ENCODE measurements around the gene TCP11. TPM values are rescaled to one million over a fixed set of nuclear protein-coding genes. Genes with fewer than 3 reads are reported as not detected.

Gene TCP11
- total RNA-seq, 1 experiment from 2014 or later = not detected

DNA sequence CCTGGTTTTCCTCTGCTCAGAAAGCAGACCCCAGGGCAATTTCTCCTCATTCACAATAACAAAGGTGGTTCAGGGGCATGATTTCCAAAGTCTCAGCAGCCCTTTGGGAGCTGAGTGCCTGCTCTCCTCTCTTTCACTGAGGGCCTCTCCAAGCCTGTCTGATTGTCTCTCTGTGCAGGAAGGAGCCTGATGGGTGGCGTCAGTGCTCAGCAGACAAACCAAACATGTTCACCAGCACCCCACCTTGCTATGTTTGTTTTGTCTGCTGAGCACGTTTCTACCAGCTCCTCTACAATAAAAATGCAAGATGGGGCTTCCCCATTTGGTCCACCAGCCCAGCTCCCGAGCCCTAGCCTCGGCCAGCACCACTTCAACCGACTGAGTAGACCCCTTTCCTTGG is 25.4 kb upstream of the TCP11 start:
- no peak for DNase-seq (ENCODE audit: low read depth, low spot score)
- CTCF ChIA-PET = no interaction called here
- BruUV-seq (replicated peaks) = no TSS peak
- ATAC-seq = no peak
- Histone ChIP-seq H3K4me1 (ENCODE audit: control insufficient read depth, insufficient read depth, low read length) (peaks cover 7% of the 10 kb centered on the region; the same call in 1 of the 2 replicates), H3K36me3 (ENCODE audit: control insufficient read depth, insufficient read depth, low read length) (no peaks in the 10 kb centered on the region), H3K27ac (ENCODE audit: low read length) (peak overlapping the region; percentile 53; the same call in 1 of the 2 replicates), H3K27me3 (ENCODE audit: control insufficient read depth, insufficient read depth, low read length) (no peaks in the 10 kb centered on the region), H3K9me3 (ENCODE audit: control insufficient read depth, insufficient read depth, low read depth, low read length) (no peaks in the 10 kb centered on the region), H3K4me3 (ENCODE audit: low read depth in 2 of 2, low read length in 2 of 2) (no peak overlapping the region)
- TF ChIP-seq SIN3A (IDR thresholded peaks at IDR 0.05; ENCODE audit: borderline replicate concordance, insufficient read depth, low read depth, low read length) (no peak), TCF7L2 (IDR thresholded peaks at IDR 0.05; ENCODE audit: low read depth, low read length) (no peak)
- in situ Hi-C loops (cut with HindIII; ENCODE audit: low pct_unique_long_range_greater_than_20kb, low sequenced_read_pairs) (no loop called here), intact Hi-C loops (cut with micrococcal nuclease; ENCODE audit: unreplicated experiment) (no loop called here)
- POLR2A ChIA-PET = no interaction called here

DNA sequence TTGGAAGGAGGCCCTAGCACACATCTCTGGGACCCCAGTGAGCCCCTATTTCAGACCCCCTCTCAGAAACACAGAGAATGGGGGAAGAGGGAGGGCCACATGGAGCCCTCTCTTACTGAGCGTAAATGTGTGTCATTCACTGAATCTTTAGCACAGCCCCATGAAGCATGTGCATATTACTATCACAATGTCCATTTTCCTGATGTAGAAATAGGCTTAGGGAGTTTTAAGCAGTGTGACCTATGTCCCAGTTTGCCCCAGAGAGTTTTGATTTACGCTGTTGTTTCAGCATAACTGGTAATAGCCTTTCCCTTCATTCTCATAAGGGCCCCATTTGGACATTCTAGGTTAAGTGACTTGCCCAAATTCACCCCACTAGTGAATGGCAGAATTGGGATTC is 25.0 kb upstream of the TCP11 start:
- Histone ChIP-seq H3K36me3 (ENCODE audit: control insufficient read depth, insufficient read depth, low read length) (no peaks in the 10 kb centered on the region), H3K27me3 (ENCODE audit: control insufficient read depth, insufficient read depth, low read length) (no peaks in the 10 kb centered on the region), H3K9me3 (ENCODE audit: control insufficient read depth, insufficient read depth, low read depth, low read length) (no peaks in the 10 kb centered on the region), H3K4me3 (ENCODE audit: low read depth in 2 of 2, low read length in 2 of 2) (no peak overlapping the region), H3K27ac (ENCODE audit: low read length) (peak overlapping the region; percentile 53), H3K4me1 (ENCODE audit: control insufficient read depth, insufficient read depth, low read length) (peaks cover 7% of the 10 kb centered on the region; the same call in 1 of the 2 replicates)
- ChIA-PET CTCF (no interaction called here), POLR2A (no interaction called here)
- in situ Hi-C loops (cut with HindIII; ENCODE audit: low pct_unique_long_range_greater_than_20kb, low sequenced_read_pairs) = no loop called here
- ATAC-seq (peak; percentile 57), DNase-seq (ENCODE audit: low read depth, low spot score) (no peak)
- BruUV-seq (replicated peaks) = no TSS peak
- intact Hi-C loops (cut with micrococcal nuclease; ENCODE audit: unreplicated experiment) = no loop called here
- TF ChIP-seq, protein P1, sequence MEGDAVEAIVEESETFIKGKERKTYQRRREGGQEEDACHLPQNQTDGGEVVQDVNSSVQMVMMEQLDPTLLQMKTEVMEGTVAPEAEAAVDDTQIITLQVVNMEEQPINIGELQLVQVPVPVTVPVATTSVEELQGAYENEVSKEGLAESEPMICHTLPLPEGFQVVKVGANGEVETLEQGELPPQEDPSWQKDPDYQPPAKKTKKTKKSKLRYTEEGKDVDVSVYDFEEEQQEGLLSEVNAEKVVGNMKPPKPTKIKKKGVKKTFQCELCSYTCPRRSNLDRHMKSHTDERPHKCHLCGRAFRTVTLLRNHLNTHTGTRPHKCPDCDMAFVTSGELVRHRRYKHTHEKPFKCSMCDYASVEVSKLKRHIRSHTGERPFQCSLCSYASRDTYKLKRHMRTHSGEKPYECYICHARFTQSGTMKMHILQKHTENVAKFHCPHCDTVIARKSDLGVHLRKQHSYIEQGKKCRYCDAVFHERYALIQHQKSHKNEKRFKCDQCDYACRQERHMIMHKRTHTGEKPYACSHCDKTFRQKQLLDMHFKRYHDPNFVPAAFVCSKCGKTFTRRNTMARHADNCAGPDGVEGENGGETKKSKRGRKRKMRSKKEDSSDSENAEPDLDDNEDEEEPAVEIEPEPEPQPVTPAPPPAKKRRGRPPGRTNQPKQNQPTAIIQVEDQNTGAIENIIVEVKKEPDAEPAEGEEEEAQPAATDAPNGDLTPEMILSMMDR (IDR thresholded peaks at IDR 0.05) = no peak
- TF ChIP-seq, protein P2, sequence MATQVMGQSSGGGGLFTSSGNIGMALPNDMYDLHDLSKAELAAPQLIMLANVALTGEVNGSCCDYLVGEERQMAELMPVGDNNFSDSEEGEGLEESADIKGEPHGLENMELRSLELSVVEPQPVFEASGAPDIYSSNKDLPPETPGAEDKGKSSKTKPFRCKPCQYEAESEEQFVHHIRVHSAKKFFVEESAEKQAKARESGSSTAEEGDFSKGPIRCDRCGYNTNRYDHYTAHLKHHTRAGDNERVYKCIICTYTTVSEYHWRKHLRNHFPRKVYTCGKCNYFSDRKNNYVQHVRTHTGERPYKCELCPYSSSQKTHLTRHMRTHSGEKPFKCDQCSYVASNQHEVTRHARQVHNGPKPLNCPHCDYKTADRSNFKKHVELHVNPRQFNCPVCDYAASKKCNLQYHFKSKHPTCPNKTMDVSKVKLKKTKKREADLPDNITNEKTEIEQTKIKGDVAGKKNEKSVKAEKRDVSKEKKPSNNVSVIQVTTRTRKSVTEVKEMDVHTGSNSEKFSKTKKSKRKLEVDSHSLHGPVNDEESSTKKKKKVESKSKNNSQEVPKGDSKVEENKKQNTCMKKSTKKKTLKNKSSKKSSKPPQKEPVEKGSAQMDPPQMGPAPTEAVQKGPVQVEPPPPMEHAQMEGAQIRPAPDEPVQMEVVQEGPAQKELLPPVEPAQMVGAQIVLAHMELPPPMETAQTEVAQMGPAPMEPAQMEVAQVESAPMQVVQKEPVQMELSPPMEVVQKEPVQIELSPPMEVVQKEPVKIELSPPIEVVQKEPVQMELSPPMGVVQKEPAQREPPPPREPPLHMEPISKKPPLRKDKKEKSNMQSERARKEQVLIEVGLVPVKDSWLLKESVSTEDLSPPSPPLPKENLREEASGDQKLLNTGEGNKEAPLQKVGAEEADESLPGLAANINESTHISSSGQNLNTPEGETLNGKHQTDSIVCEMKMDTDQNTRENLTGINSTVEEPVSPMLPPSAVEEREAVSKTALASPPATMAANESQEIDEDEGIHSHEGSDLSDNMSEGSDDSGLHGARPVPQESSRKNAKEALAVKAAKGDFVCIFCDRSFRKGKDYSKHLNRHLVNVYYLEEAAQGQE (IDR thresholded peaks at IDR 0.05; ENCODE audit: insufficient read depth in 1 of 2, low read depth in 2 of 2, low read length in 1 of 2) = no peak
- TF ChIP-seq TCF7L2 (IDR thresholded peaks at IDR 0.05; ENCODE audit: low read depth, low read length) = no peak
- TF ChIP-seq POLR2AphosphoS5 (IDR thresholded peaks at IDR 0.05; ENCODE audit: low read depth, low read length) = no peak
- no peak for TF ChIP-seq SIN3A (IDR thresholded peaks at IDR 0.05; ENCODE audit: borderline replicate concordance, insufficient read depth, low read depth, low read length)

DNA sequence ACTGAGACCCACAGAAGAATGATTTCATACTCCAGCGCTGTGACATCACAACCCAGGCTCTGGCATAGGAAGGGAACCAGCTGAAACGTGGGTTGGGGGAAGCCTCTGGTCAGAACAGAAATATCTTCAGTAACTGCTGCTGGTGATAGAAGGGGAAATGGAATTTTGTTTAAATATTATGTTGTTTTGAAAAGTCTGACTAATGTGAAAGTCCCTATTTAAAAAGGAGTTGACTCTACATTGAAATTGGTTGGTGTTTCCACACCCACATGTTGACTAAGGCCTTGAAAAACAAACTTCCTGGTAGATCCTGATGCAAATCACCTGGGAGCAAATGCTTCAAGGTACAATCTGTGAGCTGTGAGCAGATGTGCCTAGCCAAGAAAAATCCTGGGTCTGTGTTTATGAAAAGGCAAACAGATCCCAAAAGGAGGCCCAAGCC is 24.5 kb upstream of the TCP11 start:
- in situ Hi-C loops (cut with HindIII; ENCODE audit: low pct_unique_long_range_greater_than_20kb, low sequenced_read_pairs) (no loop called here), intact Hi-C loops (cut with micrococcal nuclease; ENCODE audit: unreplicated experiment) (no loop called here)
- H3K27ac ChIP-seq (ENCODE audit: low read length) = peak overlapping the region; percentile 53
- ATAC-seq (peak; percentile 84), DNase-seq (ENCODE audit: low read depth, low spot score) (peak; percentile 27)
- no peaks in the 10 kb centered on the region for H3K27me3 ChIP-seq (ENCODE audit: control insufficient read depth, insufficient read depth, low read length)
- TF ChIP-seq POLR2AphosphoS5 (IDR thresholded peaks at IDR 0.05; ENCODE audit: low read depth, low read length) (peak; percentile 45; the same call in 1 of the 2 replicates), SIN3A (IDR thresholded peaks at IDR 0.05; ENCODE audit: borderline replicate concordance, insufficient read depth, low read depth, low read length) (no peak)
- CTCF ChIA-PET = no interaction called here
- no peaks in the 10 kb centered on the region for H3K36me3 ChIP-seq (ENCODE audit: control insufficient read depth, insufficient read depth, low read length)
- no peak overlapping the region for H3K4me3 ChIP-seq (ENCODE audit: low read depth in 2 of 2, low read length in 2 of 2)
- no TSS peak for BruUV-seq (replicated peaks)
- H3K9me3 ChIP-seq (ENCODE audit: control insufficient read depth, insufficient read depth, low read depth, low read length) = no peaks in the 10 kb centered on the region
- H3K4me1 ChIP-seq (ENCODE audit: control insufficient read depth, insufficient read depth, low read length) = peaks cover 7% of the 10 kb centered on the region; the same call in 1 of the 2 replicates
- POLR2A ChIA-PET = no interaction called here
